Spleen (tissue), 11 donors: Measurements from ENCODE around the gene TWIST2. TPM values are rescaled to one million over a fixed set of nuclear protein-coding genes. Genes with fewer than 3 reads are reported as not detected.

Experiments used
- DNase-seq: peaks from one replicate; pipeline ENCODE4 v3.0.0-alpha.2; 2020
- H3K27ac ChIP-seq, 8 donors: fragments of 200-600 bp; sonication (generic) in 7 of 8; 1 replicate in 4 of 8; 2 replicates in 4 of 8; pipeline versions ENCODE4 v1.5.0 to v1.8.0; 2016 to 2021; ENCODE audit warnings: inconsistent platforms in 4 of 8, mild to moderate bottlenecking in 4 of 8, moderate library complexity in 1 of 8
- H3K27me3 ChIP-seq, 7 donors: fragments of 200-600 bp; sonication (generic) in 6 of 7; replicated peaks in 1 of 7; 1 replicate in 4 of 7; 2 replicates in 3 of 7; pipeline versions ENCODE4 v1.5.0 to v1.8.0; 2016 to 2021; ENCODE audit warnings: inconsistent platforms in 3 of 7, mild to moderate bottlenecking in 1 of 7
- H3K36me3 ChIP-seq, 6 donors: fragments of 200-600 bp; sonication (generic) in 5 of 6; 1 replicate in 4 of 6; 2 replicates in 2 of 6; pipeline versions ENCODE4 v1.5.0 to v1.8.0; 2016 to 2021; ENCODE audit warnings: inconsistent platforms in 2 of 6
- H3K4me1 ChIP-seq, 6 donors: fragments of 200-600 bp; sonication (generic) in 5 of 6; 1 replicate in 3 of 6; 2 replicates in 3 of 6; pipeline versions ENCODE4 v1.5.0 to v1.8.0; 2016 to 2021; ENCODE audit warnings: inconsistent platforms in 3 of 6
- H3K4me3 ChIP-seq, 8 donors: fragments of 200-600 bp; sonication (generic) in 7 of 8; 1 replicate in 4 of 8; 2 replicates in 4 of 8; pipeline versions ENCODE4 v1.5.0 to v1.8.0; 2016 to 2021; ENCODE audit warnings: inconsistent platforms in 4 of 8, mild to moderate bottlenecking in 4 of 8, moderate library complexity in 2 of 8
- H3K9me3 ChIP-seq, 8 donors: fragments of 200-600 bp; sonication (generic) in 7 of 8; 1 replicate in 4 of 8; 2 replicates in 4 of 8; pipeline versions ENCODE4 v1.5.0 to v1.8.0; 2016 to 2021; ENCODE audit warnings: inconsistent platforms in 4 of 8
- POLR2A ChIP-seq, 3 donors: fragments of 450-650 bp; IDR thresholded peaks; one replicate each; pipeline ENCODE4 v1.5.1; 2017; ENCODE audit warnings: antibody characterized with exemption in 3 of 3, mild to moderate bottlenecking in 1 of 3
- POLR2AphosphoS5 ChIP-seq, 3 donors: sonication (generic); formaldehyde crosslinking; IDR thresholded peaks; one replicate each; pipeline ENCODE4 v1.5.1; 2017; ENCODE audit warnings: antibody characterized with exemption in 3 of 3
- WGBS, 5 donors: extraction: QIAGEN DNeasy Blood & Tissue Kit in 3 of 5; methylation state at CpG; one replicate each; pipeline versions ENCODE4 v1.1.5 to v1.1.7; 2013 to 2018; 5-methylcytosine and 5-hydroxymethylcytosine counted together
- intact Hi-C: fragments of 100-400 bp; cut with DNase I; formaldehyde crosslinking; loops from one replicate; pipeline ENCODE4 v1.15.0; 2023; ENCODE audit warnings: low total_unique reads
- polyA plus RNA-seq, 3 donors: library from polyadenylated mRNA; stranded (reverse); fragments of 200-250 nt; gene quantifications; one replicate each; pipeline ENCODE4 v1.2.1, GENCODE V29; 2013
- total RNA-seq, 7 donors: library from RNA; depleted of rRNA in 3 of 7; stranded (reverse); fragments of >200 nt in 3 of 7; fragmentation: NEBNext Ultra II Directional in 4 of 7; extraction: Animal tissue kit (Norgen Biotek cat#: 25700) in 4 of 7; gene quantifications; one replicate each; pipeline versions ENCODE4 v1.1.0 to v1.2.1, GENCODE V29; 2016 to 2021
- TF ChIP-seq, protein P1 (sequence below), 11 experiments: fragments of 200-600 bp in 7 of 11; fragments of 450-650 bp in 4 of 11; sonication (generic) in 4 of 11; IDR thresholded peaks in 8 of 11; conservative IDR thresholded peaks in 3 of 11; 1 replicate in 7 of 11; 2 replicates in 4 of 11; pipeline versions ENCODE4 v1.4.0 to v1.8.0; 2016 to 2021; ENCODE audit warnings: antibody characterized with exemption in 11 of 11, inconsistent platforms in 4 of 11, mild to moderate bottlenecking in 1 of 11
- donor health status: healthy with polysubstance abuse.
- donor health status: DM: no; HTN: no; CAD: no; lungs with moderate emphysema.
- donor health status: DM: no; HTN: no; CAD: no.
- donor health status: Bipolar disorder and iron deficiency.
- donor health status: healthy.
- donor health status: DM: no; HTN: no; CAD: no.
- donor health status: DM: yes; HTN: yes; CAD: no.

The TWIST2 gene
- total and polyA plus RNA-seq, 10 donors: 1.7 to 9.0 (median 2.4) TPM

DNA sequence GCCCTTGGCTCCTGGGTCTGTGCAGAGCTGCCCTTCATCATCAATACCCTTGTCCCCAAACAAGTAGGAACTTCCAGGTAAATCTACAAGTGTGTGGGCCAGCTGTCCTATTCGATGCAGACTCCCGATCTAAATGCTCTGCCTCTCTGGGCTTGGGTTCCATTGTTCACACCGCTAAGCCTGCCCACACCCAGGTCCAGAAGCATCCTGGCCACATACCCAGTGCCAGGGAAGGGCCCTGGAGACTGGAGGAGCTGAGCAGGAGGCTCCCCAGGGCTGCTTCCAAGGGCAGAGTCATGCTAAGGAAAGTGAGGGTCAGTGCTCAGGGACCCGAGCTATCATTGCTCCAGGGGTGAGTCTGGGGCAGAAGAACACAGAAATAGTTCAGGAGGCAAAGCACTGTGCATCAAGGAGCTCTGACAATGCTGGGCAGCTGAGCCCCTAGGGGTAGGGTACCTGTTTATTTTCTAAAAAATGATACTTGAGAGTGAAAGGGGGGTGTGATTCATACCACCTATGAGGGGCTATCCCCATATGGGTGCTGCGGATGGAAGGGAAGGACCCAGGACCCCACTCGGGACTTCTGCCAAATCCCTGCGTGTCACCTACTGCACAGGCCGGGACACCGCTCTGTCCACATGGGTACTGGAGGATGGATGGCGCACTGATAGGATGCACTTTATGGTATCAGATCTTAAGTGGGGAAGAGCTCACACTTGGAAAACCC, 25.8 kb upstream of the TWIST2 start:
- Histone ChIP-seq H3K36me3 (no peaks in the 10 kb centered on the region), H3K27me3 (peaks cover 0 to 62% (median 8%) of the 10 kb centered on the region in 7 donors), H3K4me3 (no peak overlapping the region), H3K9me3 (peaks cover 0 to 30% (median 17%) of the 10 kb centered on the region in 8 donors), H3K4me1 (no peaks in the 10 kb centered on the region), H3K27ac (no peak overlapping the region)
- intact Hi-C loops: no loop called here
- no peak for DNase-seq
- 72 to 82% (median 79%) methylated on average over 10 of the region's 10 CpGs for WGBS, 5 donors
- TF ChIP-seq POLR2A (IDR thresholded peaks at IDR 0.05) (no peak), POLR2AphosphoS5 (IDR thresholded peaks at IDR 0.05) (no peak)
- TF ChIP-seq, protein P1, sequence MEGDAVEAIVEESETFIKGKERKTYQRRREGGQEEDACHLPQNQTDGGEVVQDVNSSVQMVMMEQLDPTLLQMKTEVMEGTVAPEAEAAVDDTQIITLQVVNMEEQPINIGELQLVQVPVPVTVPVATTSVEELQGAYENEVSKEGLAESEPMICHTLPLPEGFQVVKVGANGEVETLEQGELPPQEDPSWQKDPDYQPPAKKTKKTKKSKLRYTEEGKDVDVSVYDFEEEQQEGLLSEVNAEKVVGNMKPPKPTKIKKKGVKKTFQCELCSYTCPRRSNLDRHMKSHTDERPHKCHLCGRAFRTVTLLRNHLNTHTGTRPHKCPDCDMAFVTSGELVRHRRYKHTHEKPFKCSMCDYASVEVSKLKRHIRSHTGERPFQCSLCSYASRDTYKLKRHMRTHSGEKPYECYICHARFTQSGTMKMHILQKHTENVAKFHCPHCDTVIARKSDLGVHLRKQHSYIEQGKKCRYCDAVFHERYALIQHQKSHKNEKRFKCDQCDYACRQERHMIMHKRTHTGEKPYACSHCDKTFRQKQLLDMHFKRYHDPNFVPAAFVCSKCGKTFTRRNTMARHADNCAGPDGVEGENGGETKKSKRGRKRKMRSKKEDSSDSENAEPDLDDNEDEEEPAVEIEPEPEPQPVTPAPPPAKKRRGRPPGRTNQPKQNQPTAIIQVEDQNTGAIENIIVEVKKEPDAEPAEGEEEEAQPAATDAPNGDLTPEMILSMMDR (IDR thresholded peaks at IDR 0.05 in 8 of 11, conservative IDR thresholded peaks at IDR 0.05 in 3 of 11): no peak

DNA sequence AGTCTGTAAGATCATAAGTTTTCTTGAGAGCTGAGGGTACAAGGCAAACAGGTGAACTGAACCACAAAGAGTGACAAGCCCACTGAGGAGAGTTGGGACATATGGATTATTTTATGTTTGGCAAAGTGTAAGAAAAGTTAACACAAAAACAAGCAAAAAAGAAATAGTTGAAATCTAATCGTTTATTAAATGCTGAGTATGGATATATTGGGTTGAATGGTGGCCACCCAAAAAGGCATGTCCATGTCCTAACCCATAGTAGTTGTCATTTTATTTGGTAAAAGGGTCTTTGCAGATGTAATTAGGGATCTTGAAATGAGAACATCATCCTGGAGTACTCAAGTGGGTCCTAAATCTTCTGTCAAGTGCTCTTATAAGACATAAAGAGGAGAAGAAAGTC, 24.9 kb upstream of the TWIST2 start:
- intact Hi-C loops: no loop called here
- no peak overlapping the region for H3K4me3 ChIP-seq
- no peak overlapping the region for H3K27ac ChIP-seq
- no peaks in the 10 kb centered on the region for H3K4me1 ChIP-seq
- peaks cover 0 to 37% (median 18%) of the 10 kb centered on the region in 8 donors for H3K9me3 ChIP-seq
- peaks cover 0 to 60% (median 6%) of the 10 kb centered on the region in 7 donors for H3K27me3 ChIP-seq
- DNase-seq: no peak
- H3K36me3 ChIP-seq: no peaks in the 10 kb centered on the region
- TF ChIP-seq, protein P1 (IDR thresholded peaks at IDR 0.05 in 8 of 11, conservative IDR thresholded peaks at IDR 0.05 in 3 of 11): no peak
- TF ChIP-seq POLR2A (IDR thresholded peaks at IDR 0.05): no peak
- no peak for TF ChIP-seq POLR2AphosphoS5 (IDR thresholded peaks at IDR 0.05)
- WGBS, 5 donors: 38 to 97% (median 85%) methylated on average over 1 of the region's 1 CpG

DNA sequence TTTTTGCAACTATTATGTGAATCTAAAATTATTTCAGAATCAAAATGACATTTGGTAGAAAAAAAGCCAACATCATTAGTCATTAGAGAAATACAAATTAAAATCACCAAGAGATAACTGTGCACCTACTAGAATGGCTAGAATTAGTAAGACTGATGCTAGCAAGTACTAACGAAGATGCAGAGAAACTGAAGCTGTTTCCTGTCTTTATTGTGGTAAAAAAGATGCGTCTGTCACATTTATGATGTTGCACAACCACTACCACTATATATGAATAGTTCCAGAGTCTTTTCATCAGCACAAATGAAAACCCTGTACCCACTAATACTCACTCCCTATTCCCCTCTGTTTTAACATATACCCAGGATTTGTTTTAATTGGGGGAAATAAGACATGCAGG, 16.7 kb upstream of the TWIST2 start:
- 12 to 17% (median 15%) methylated on average over 2 of the region's 2 CpGs for WGBS, 5 donors
- TF ChIP-seq, protein P1 (IDR thresholded peaks at IDR 0.05 in 8 of 11, conservative IDR thresholded peaks at IDR 0.05 in 3 of 11): no peak
- no peak for TF ChIP-seq POLR2AphosphoS5 (IDR thresholded peaks at IDR 0.05)
- no peak for TF ChIP-seq POLR2A (IDR thresholded peaks at IDR 0.05)
- H3K27ac ChIP-seq: no peak overlapping the region
- no peaks in the 10 kb centered on the region for H3K4me1 ChIP-seq
- H3K36me3 ChIP-seq: no peaks in the 10 kb centered on the region
- no peak for DNase-seq
- peaks cover 0 to 13% (median 0%) of the 10 kb centered on the region in 8 donors for H3K9me3 ChIP-seq
- no peak overlapping the region for H3K4me3 ChIP-seq
- H3K27me3 ChIP-seq: peaks cover 0 to 48% (median 0%) of the 10 kb centered on the region in 7 donors
- intact Hi-C loops: no loop called here

DNA sequence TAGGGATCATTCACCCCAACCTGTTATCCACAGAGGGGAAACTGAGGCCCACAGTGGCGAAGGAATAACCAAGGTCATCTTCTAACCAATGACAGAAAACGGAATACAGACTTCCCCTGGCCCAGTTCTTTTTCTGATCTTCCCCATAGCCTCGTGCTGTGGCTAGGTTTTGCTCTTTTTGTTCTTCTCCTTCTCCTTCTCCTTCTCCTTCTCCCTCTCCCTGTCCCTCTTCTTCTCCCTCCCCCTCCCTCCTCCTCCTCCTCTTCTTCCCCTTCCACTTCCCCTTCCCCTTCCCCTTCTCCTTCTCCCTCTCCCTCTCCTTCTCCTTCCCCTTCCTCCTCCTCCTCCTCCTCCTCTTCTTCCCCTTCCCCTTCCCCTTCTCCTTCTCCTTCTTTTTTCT, 12.9 kb upstream of the TWIST2 start:
- no peak overlapping the region for H3K4me3 ChIP-seq
- TF ChIP-seq POLR2A (IDR thresholded peaks at IDR 0.05) (no peak), POLR2AphosphoS5 (IDR thresholded peaks at IDR 0.05) (no peak)
- TF ChIP-seq, protein P1 (IDR thresholded peaks at IDR 0.05 in 8 of 11, conservative IDR thresholded peaks at IDR 0.05 in 3 of 11): no peak

More for the DNA sequence above, 12.9 kb upstream of the TWIST2 start:
- intact Hi-C loops: no loop called here
- no peak for DNase-seq
- no peaks in the 10 kb centered on the region for H3K4me1 ChIP-seq
- H3K9me3 ChIP-seq: no peaks in the 10 kb centered on the region
- no peaks in the 10 kb centered on the region for H3K36me3 ChIP-seq
- no peak overlapping the region for H3K27ac ChIP-seq
- whole genome bisulfite sequencing, 5 donors: 55 to 77% (median 66%) methylated on average over 3 of the region's 3 CpGs
- peaks cover 0 to 51% (median 0%) of the 10 kb centered on the region in 7 donors for H3K27me3 ChIP-seq
